ENCODE measurements around the gene CTNNA2.
A peak's percentile ranks its signal among the peaks of the same experiment; 100 is the strongest.

CTNNA2 gene

GRCh38 chr2:79512442-79513401, at the start of gene CTNNA2:
CTNNA2 (plus strand) TSS chr2:79513051.
- DNase-seq (ENCODE audit: low read depth in 2 of 2) = peak in 1 of 2 donors; percentile 6
- TF ChIP-seq, protein P1, sequence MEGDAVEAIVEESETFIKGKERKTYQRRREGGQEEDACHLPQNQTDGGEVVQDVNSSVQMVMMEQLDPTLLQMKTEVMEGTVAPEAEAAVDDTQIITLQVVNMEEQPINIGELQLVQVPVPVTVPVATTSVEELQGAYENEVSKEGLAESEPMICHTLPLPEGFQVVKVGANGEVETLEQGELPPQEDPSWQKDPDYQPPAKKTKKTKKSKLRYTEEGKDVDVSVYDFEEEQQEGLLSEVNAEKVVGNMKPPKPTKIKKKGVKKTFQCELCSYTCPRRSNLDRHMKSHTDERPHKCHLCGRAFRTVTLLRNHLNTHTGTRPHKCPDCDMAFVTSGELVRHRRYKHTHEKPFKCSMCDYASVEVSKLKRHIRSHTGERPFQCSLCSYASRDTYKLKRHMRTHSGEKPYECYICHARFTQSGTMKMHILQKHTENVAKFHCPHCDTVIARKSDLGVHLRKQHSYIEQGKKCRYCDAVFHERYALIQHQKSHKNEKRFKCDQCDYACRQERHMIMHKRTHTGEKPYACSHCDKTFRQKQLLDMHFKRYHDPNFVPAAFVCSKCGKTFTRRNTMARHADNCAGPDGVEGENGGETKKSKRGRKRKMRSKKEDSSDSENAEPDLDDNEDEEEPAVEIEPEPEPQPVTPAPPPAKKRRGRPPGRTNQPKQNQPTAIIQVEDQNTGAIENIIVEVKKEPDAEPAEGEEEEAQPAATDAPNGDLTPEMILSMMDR (IDR thresholded peaks at IDR 0.05; ENCODE audit: low read depth, low read length) = no peak
- peak within 1 kb of the TSS in 1 of 2 donors; percentile 8 for H3K4me3 ChIP-seq (replicated peaks in 1 of 2; ENCODE audit: low read depth in 2 of 2, low read length in 2 of 2)

DNA sequence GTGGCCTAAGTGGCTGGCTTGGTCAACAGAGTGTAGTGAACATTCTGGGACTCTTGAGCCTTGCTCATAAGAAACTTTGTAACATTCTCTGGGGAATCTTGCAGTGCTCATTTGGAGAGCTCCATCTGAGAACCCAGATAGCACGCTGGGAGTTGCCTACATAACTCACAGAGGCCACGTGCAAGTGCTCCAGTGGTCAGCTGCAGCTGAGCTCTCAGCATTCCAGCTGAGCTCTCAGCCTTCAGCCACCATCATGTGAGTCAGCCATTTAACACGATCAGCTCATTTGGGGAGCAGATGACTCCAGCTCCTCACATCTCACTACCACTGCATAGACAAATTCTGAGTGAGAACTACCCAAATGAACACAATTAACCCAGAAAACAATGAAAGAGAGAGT, 25.5 kb upstream of the CTNNA2 start:
- DNase-seq (ENCODE audit: low read depth in 2 of 2) = no peak
- TF ChIP-seq, protein P1 (IDR thresholded peaks at IDR 0.05; ENCODE audit: low read depth, low read length) = no peak
- no peak overlapping the region for H3K4me3 ChIP-seq (replicated peaks in 1 of 2; ENCODE audit: low read depth in 2 of 2, low read length in 2 of 2)

GRCh38 chr2:79511320-79511951, 1.4 kb upstream of the CTNNA2 start:
- peak; percentile 7 to 45 for DNase-seq (ENCODE audit: low read depth in 2 of 2)
- TF ChIP-seq, protein P1 (IDR thresholded peaks at IDR 0.05; ENCODE audit: low read depth, low read length) = no peak
- H3K4me3 ChIP-seq (replicated peaks in 1 of 2; ENCODE audit: low read depth in 2 of 2, low read length in 2 of 2) = no peak overlapping the region

- TF ChIP-seq, protein P1 (IDR thresholded peaks at IDR 0.05; ENCODE audit: low read depth, low read length) = no peak
- H3K4me3 ChIP-seq (replicated peaks in 1 of 2; ENCODE audit: low read depth in 2 of 2, low read length in 2 of 2) = no peak overlapping the region
- DNase-seq (ENCODE audit: low read depth in 2 of 2) = no peak
Observed at GRCh38 chr2:79513711-79514110, 860 bp downstream of the CTNNA2 start.

GRCh38 chr2:79529636-79530035, 16.8 kb downstream of the CTNNA2 start:
- no peak for DNase-seq (ENCODE audit: low read depth in 2 of 2)
- TF ChIP-seq, protein P1 (IDR thresholded peaks at IDR 0.05; ENCODE audit: low read depth, low read length) = no peak
- no peak overlapping the region for H3K4me3 ChIP-seq (replicated peaks in 1 of 2; ENCODE audit: low read depth in 2 of 2, low read length in 2 of 2)

- TF ChIP-seq, protein P1 (IDR thresholded peaks at IDR 0.05; ENCODE audit: low read depth, low read length) = no peak
- DNase-seq (ENCODE audit: low read depth in 2 of 2) = no peak
Observed at GRCh38 chr2:79530443-79530842, 17.6 kb downstream of the CTNNA2 start.

More at GRCh38 chr2:79530443-79530842, 17.6 kb downstream of the CTNNA2 start:
- H3K4me3 ChIP-seq (replicated peaks in 1 of 2; ENCODE audit: low read depth in 2 of 2, low read length in 2 of 2) = no peak overlapping the region

Measured in cardiac fibroblast (primary cell).